HCT116 (cell line): Measurements from ENCODE around the gene CAPN9. TPM values are rescaled to one million over a fixed set of nuclear protein-coding genes. Genes with fewer than 3 reads are reported as not detected.

ENCODE experiments used
- ATAC-seq: fragments of 200-7000 bp; cut with Tn5 transposase; 2 replicates; pipeline ENCODE4 v1.9.1; 2020; ENCODE audit warnings: mild to moderate bottlenecking, moderate library complexity
- BruUV-seq: library from RNA; stranded (reverse); fragments of 400-500 nt; replicated peaks from 2 replicates; lab custom pipeline; 2021; lab: Mats Ljungman, UMichigan
- CTCF ChIA-PET: fragments of 300-600 bp; sonication (Branson Sonifier 250); formaldehyde crosslinking; loops from one replicate; lab custom pipeline; 2021; ENCODE audit warnings: antibody characterized with exemption; lab: Charles Lee
- POLR2A ChIA-PET: fragments of 300-600, 350-600 bp; sonication (Branson Sonifier 250); formaldehyde crosslinking; loops from one replicate; lab custom pipeline; 2021; ENCODE audit warnings: antibody characterized with exemption; lab: Charles Lee
- RAD21 ChIA-PET, 2 experiments: fragments of 300-600 bp; sonication (Branson Sonifier 250); formaldehyde crosslinking; loops; one replicate each; lab custom pipeline; 2023; ENCODE audit warnings: low total read pairs in 2 of 2; ENCODE audit not compliant: uncharacterized antibody in 2 of 2, unreplicated experiment in 2 of 2, low non-redundant PET in 1 of 2; lab: Charles Lee
- DNase-seq: peaks from one replicate; pipeline ENCODE4 v3.0.0-alpha.2; 2010; ENCODE audit warnings: low read depth, low spot score
- H2AFZ ChIP-seq: fragments of 200-600 bp; shearing (Covaris generic), sonication (generic); 2 replicates; pipeline ENCODE4 v1.6.1; 2017; ENCODE audit warnings: low read depth, mixed run types, mixed read lengths, antibody characterized with exemption, low read length; ENCODE audit not compliant: poor library complexity, severe bottlenecking
- H3K27ac ChIP-seq: 2 replicates; pipeline ENCODE4 v1.5.1; 2012; ENCODE audit warnings: low read depth, low read length
- H3K27me3 ChIP-seq: fragments of 200-600 bp; sonication (generic); 2 replicates; pipeline ENCODE4 v1.6.1; 2016; ENCODE audit warnings: mixed run types, low read length, mixed read lengths; ENCODE audit not compliant: insufficient read depth
- H3K36me3 ChIP-seq, 2 experiments: fragments of 200-500 bp in 1 of 2; fragments of 200-600 bp in 1 of 2; sonication (Bioruptor generic) in 1 of 2; sonication (generic) in 1 of 2; 2 replicates each; pipeline versions ENCODE4 v1.5.1 to v1.6.1; 2014 to 2016; ENCODE audit warnings: low read length in 2 of 2, inconsistent platforms in 1 of 2, mixed read lengths in 1 of 2, mixed run types in 1 of 2; ENCODE audit not compliant: insufficient read depth in 2 of 2, control insufficient read depth in 1 of 2
- H3K4me1 ChIP-seq, 2 experiments: fragments of 200-600 bp in 1 of 2; sonication (generic) in 1 of 2; 2 replicates each; pipeline versions ENCODE4 v1.5.1 to v1.6.1; 2012 to 2017; ENCODE audit warnings: low read length in 2 of 2, inconsistent platforms in 1 of 2, mild to moderate bottlenecking in 1 of 2, mixed read lengths in 1 of 2, mixed run types in 1 of 2, moderate library complexity in 1 of 2; ENCODE audit not compliant: insufficient read depth in 2 of 2, control insufficient read depth in 1 of 2
- H3K4me2 ChIP-seq: fragments of 200-600 bp; sonication (generic); 2 replicates; pipeline ENCODE4 v1.6.1; 2017; ENCODE audit warnings: mixed run types, low read length, mixed read lengths
- H3K4me3 ChIP-seq, 2 experiments: fragments of 200-600 bp in 1 of 2; sonication (generic) in 1 of 2; replicated peaks in 1 of 2; 2 replicates each; pipeline ENCODE4 v1.5.1; 2011 to 2016; ENCODE audit warnings: low read length in 2 of 2, control low read depth in 1 of 2, low read depth in 1 of 2, mild to moderate bottlenecking in 1 of 2, mixed read lengths in 1 of 2, mixed run types in 1 of 2
- H3K79me2 ChIP-seq: fragments of 200-600 bp; sonication (generic); 2 replicates; pipeline ENCODE4 v1.6.1; 2017; ENCODE audit warnings: mild to moderate bottlenecking, mixed run types, low read length, moderate library complexity, mixed read lengths; ENCODE audit not compliant: insufficient read depth
- H3K9ac ChIP-seq: fragments of 200-600 bp; sonication (generic); 2 replicates; pipeline ENCODE4 v1.6.1; 2016; ENCODE audit warnings: low read length, mixed read lengths
- H3K9me2 ChIP-seq: fragments of 200-600 bp; sonication (generic), shearing (Covaris generic); 2 replicates; pipeline ENCODE4 v1.6.1; 2017; ENCODE audit warnings: mixed run types, mild to moderate bottlenecking, moderate library complexity; ENCODE audit not compliant: insufficient read depth
- H3K9me3 ChIP-seq, 2 experiments: fragments of 200-500 bp in 1 of 2; fragments of 200-600 bp in 1 of 2; sonication (Bioruptor generic) in 1 of 2; sonication (generic) in 1 of 2; 2 replicates each; pipeline ENCODE4 v1.6.1; 2014 to 2017; ENCODE audit warnings: low read length in 2 of 2, mixed read lengths in 2 of 2, inconsistent platforms in 1 of 2, low read depth in 1 of 2, mild to moderate bottlenecking in 1 of 2, mixed run types in 1 of 2, moderate library complexity in 1 of 2; ENCODE audit not compliant: control insufficient read depth in 1 of 2, insufficient read depth in 1 of 2
- H4K20me1 ChIP-seq: fragments of 200-600 bp; sonication (generic), shearing (Covaris generic); 2 replicates; pipeline ENCODE4 v1.6.1; 2017; ENCODE audit warnings: mixed run types, mild to moderate bottlenecking, moderate library complexity; ENCODE audit not compliant: insufficient read depth
- CEBPB ChIP-seq: IDR thresholded peaks from 2 replicates; pipeline ENCODE4 v1.6.1; 2012; ENCODE audit warnings: low read depth
- ELF1 ChIP-seq: IDR thresholded peaks from 2 replicates; pipeline ENCODE4 v1.6.1; 2012; ENCODE audit warnings: low read depth, borderline replicate concordance
- EZH2 ChIP-seq: fragments of 200-600 bp; sonication (generic); IDR thresholded peaks from 2 replicates; pipeline ENCODE4 v1.6.1; 2017; ENCODE audit warnings: antibody characterized with exemption, mixed run types
- EZH2phosphoT487 ChIP-seq: fragments of 200-600 bp; IDR thresholded peaks from 2 replicates; pipeline ENCODE4 v1.6.1; 2018; ENCODE audit warnings: antibody characterized with exemption, borderline replicate concordance
- JUND ChIP-seq: IDR thresholded peaks from 2 replicates; pipeline ENCODE4 v1.6.1; 2012
- POLR2A ChIP-seq: IDR thresholded peaks from 2 replicates; pipeline ENCODE4 v1.7.0; 2011; ENCODE audit warnings: borderline replicate concordance; ENCODE audit not compliant: insufficient read depth, insufficient read length; ENCODE audit errors: extremely low read depth
- POLR2AphosphoS5 ChIP-seq: IDR thresholded peaks from 2 replicates; pipeline ENCODE4 v1.6.1; 2011; ENCODE audit warnings: mild to moderate bottlenecking, low read depth, low read length, moderate library complexity
- RAD21 ChIP-seq: IDR thresholded peaks from 2 replicates; pipeline ENCODE4 v1.6.1; 2012; ENCODE audit warnings: low read depth, mild to moderate bottlenecking
- SIN3A ChIP-seq: IDR thresholded peaks from 2 replicates; pipeline ENCODE4 v1.6.1; 2012; ENCODE audit warnings: low read depth
- SRF ChIP-seq: IDR thresholded peaks from 2 replicates; pipeline ENCODE4 v1.6.1; 2012; ENCODE audit warnings: low read depth
- TCF7L2 ChIP-seq: IDR thresholded peaks from 2 replicates; pipeline ENCODE4 v1.7.0; 2011; ENCODE audit warnings: borderline replicate concordance, inconsistent platforms; ENCODE audit not compliant: insufficient read depth, insufficient read length; ENCODE audit errors: extremely low read depth
- YY1 ChIP-seq: IDR thresholded peaks from 2 replicates; pipeline ENCODE4 v1.6.1; 2011; ENCODE audit warnings: low read length, low read depth, moderate library complexity, mild to moderate bottlenecking; ENCODE audit not compliant: insufficient replicate concordance; ENCODE audit errors: extremely low read depth
- ZNF274 ChIP-seq: fragments of 200-500 bp; sonication (Bioruptor generic); IDR thresholded peaks from 2 replicates; pipeline ENCODE4 v1.6.1; 2014; ENCODE audit warnings: mild to moderate bottlenecking, low read depth, low read length, inconsistent platforms
- intact Hi-C: fragments of 100-400 bp; cut with micrococcal nuclease; formaldehyde crosslinking; loops from 2 replicates; pipeline ENCODE4 v1.10.0; 2022
- total RNA-seq: library from RNA; stranded (reverse); gene quantifications from one replicate; pipeline ENCODE4 v1.2.1, GENCODE V29; 2021; ENCODE audit not compliant: unreplicated experiment
- TF ChIP-seq, protein P1 (sequence below), 3 experiments: fragments of 200-600 bp in 1 of 3; sonication (generic) in 1 of 3; IDR thresholded peaks in 2 of 3; conservative IDR thresholded peaks in 1 of 3; 2 replicates each; pipeline ENCODE4 v1.5.1; 2012 to 2017; ENCODE audit warnings: low read depth in 2 of 3, low read length in 2 of 3, antibody characterized with exemption in 1 of 3, borderline replicate concordance in 1 of 3, control low read depth in 1 of 3, mild to moderate bottlenecking in 1 of 3, mixed read lengths in 1 of 3, mixed run types in 1 of 3, moderate library complexity in 1 of 3; ENCODE audit not compliant: insufficient read depth in 1 of 3
- TF ChIP-seq, protein P2 (sequence below): IDR thresholded peaks from 2 replicates; pipeline ENCODE4 v1.6.1; 2012

The CAPN9 gene
- total RNA-seq, 1 experiment from 2014 or later = not detected

DNA sequence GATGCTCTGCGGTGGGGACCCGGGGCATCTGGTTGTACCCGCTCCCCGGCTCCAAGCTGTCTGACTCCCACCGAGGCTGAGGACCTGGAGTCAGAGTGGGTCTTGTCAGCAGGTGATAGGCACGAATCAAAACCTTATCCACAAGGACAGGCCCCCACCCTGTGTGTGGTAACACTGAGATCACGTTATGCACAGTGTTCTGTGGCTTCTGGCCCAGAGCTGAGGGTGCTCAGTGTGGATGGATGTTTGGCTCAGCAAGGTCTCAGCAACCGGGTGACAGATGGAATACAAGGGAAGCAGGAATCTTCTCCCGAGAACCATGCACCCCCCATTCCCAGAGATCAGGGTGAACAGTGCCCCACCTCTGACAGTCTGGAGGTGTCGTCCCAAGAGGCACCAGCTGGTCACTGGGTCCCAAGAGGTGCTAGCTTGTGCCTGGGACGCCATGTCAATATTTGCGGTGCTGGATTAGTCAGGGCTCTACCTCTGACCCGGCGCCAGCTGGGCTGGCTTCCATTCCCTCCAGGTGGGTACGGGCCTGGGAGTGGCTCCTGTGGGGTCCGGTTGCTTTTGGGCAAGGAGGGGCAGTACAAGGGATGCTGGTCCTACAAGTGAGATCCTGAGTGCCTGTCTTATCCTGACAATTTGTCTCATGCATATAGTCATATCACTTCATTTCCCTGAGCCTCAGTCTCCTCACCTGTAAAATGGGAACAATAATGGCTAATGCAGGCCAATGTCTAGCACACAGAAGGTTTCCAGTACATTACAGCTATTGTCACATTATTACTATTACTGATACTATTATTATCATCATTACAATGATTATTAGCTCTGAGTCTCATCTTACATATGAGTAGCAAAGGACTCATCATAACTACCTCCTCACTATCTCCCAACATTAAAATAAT, 957 bp downstream of the CAPN9 start:
- intact Hi-C loops = no loop called here
- 0 out of 4 replicates have a peak, but pooled peaks cover 0 to 4% of the 10 kb centered on the region in 2 experiments for H3K4me1 ChIP-seq

DNA sequence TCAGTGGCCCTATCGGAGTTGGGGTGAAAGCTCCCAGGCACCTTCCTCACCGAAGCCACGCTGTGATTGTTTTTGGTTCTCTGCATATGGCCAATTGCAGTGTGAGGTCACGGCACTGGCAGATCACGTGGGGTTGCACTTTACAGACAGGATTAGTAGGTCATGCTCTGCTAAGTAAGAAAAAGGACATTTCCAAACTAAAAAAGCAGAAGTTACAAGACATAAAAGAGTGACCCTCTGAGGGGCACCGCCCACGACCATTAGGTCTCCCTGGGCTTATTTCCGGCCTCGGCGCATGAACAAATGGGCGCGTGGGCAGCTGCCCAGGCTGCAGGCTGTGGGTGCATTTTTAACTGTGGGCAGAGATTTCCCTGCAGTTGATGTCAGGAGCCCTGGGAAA, 2.0 kb downstream of the CAPN9 start:
- Histone ChIP-seq H3K4me2 (no peak overlapping the region), H3K9ac (no peak overlapping the region), H3K9me3 (no peaks in the 10 kb centered on the region), H3K27me3 (no peaks in the 10 kb centered on the region), H3K79me2 (no peaks in the 10 kb centered on the region), H3K4me3 (no peak overlapping the region), H2AFZ (no peak overlapping the region), H4K20me1 (no peaks in the 10 kb centered on the region), H3K27ac (no peak overlapping the region), H3K4me1 (peaks cover 0 to 8% of the 10 kb centered on the region in 2 experiments; a peak in 2 of 4 replicates), H3K9me2 (no peaks in the 10 kb centered on the region), H3K36me3 (no peaks in the 10 kb centered on the region)
- no peak for DNase-seq
- intact Hi-C loops = no loop called here
- ChIA-PET RAD21 (no interaction called here), CTCF (no interaction called here), POLR2A (no interaction called here)
- ATAC-seq = no peak
- no TSS peak for BruUV-seq
- TF ChIP-seq YY1 = no peak
- no peak for TF ChIP-seq JUND
- TF ChIP-seq, protein P1, sequence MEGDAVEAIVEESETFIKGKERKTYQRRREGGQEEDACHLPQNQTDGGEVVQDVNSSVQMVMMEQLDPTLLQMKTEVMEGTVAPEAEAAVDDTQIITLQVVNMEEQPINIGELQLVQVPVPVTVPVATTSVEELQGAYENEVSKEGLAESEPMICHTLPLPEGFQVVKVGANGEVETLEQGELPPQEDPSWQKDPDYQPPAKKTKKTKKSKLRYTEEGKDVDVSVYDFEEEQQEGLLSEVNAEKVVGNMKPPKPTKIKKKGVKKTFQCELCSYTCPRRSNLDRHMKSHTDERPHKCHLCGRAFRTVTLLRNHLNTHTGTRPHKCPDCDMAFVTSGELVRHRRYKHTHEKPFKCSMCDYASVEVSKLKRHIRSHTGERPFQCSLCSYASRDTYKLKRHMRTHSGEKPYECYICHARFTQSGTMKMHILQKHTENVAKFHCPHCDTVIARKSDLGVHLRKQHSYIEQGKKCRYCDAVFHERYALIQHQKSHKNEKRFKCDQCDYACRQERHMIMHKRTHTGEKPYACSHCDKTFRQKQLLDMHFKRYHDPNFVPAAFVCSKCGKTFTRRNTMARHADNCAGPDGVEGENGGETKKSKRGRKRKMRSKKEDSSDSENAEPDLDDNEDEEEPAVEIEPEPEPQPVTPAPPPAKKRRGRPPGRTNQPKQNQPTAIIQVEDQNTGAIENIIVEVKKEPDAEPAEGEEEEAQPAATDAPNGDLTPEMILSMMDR (IDR thresholded peaks at IDR 0.05 in 2 of 3, conservative IDR thresholded peaks at IDR 0.05 in 1 of 3; ENCODE audit: borderline replicate concordance in 1 of 3, insufficient read depth in 1 of 3, low read depth in 2 of 3, low read length in 2 of 3) = no peak
- no peak for TF ChIP-seq CEBPB
- TF ChIP-seq POLR2AphosphoS5 = no peak
- TF ChIP-seq SIN3A = no peak
- no peak for TF ChIP-seq EZH2phosphoT487
- no peak for TF ChIP-seq SRF
- TF ChIP-seq ELF1 = no peak
- TF ChIP-seq TCF7L2 = no peak
- TF ChIP-seq POLR2A = no peak
- no peak for TF ChIP-seq EZH2

More for the DNA sequence above, 957 bp downstream of the CAPN9 start:
- ChIA-PET CTCF (no interaction called here), POLR2A (no interaction called here), RAD21 (no interaction called here)
- DNase-seq = no peak
- H3K9ac ChIP-seq = no peak overlapping the region
- no peaks in the 10 kb centered on the region for H3K79me2 ChIP-seq
- no peaks in the 10 kb centered on the region for H3K9me2 ChIP-seq
- H3K27ac ChIP-seq = no peak overlapping the region
- no peaks in the 10 kb centered on the region for H3K9me3 ChIP-seq
- no peak overlapping the region for H2AFZ ChIP-seq
- H3K36me3 ChIP-seq = no peaks in the 10 kb centered on the region
- H3K27me3 ChIP-seq = no peaks in the 10 kb centered on the region
- no peak for ATAC-seq
- TF ChIP-seq, protein P2, sequence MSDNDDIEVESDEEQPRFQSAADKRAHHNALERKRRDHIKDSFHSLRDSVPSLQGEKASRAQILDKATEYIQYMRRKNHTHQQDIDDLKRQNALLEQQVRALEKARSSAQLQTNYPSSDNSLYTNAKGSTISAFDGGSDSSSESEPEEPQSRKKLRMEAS = no peak
- TF ChIP-seq CEBPB (no peak), POLR2AphosphoS5 (no peak), RAD21 (no peak), YY1 (no peak), TCF7L2 (no peak), ZNF274 (no peak)
- no peak overlapping the region for H3K4me2 ChIP-seq
- no peaks in the 10 kb centered on the region for H4K20me1 ChIP-seq
- BruUV-seq = no TSS peak
- no peak overlapping the region for H3K4me3 ChIP-seq
